Stimulated activated CD4-positive, alpha-beta T cell treated with anti-CD3 and anti-CD28 coated beads, Interleukin-12 subunit alpha, Interleukin-12 subunit beta, amount 100 ng/mL, for 48 hours (primary cell): ENCODE results near the gene DVL1.

Experiments
- DNase-seq, 3 donors: peaks; one replicate each; pipeline ENCODE4 v3.0.0-alpha.2; 2020; ENCODE audit warnings: low read depth in 2 of 3, low spot score in 1 of 3

Gene DVL1

GRCh38 chr1:1342061-1342562 is 7.1 kb downstream of the DVL1 start:
- no peak for DNase-seq

- no peak for DNase-seq
Observed at GRCh38 chr1:1341549-1342021, 7.6 kb downstream of the DVL1 start.

GRCh38 chr1:1340791-1341548 is 8.2 kb downstream of the DVL1 start:
- DNase-seq, result no peak

- DNase-seq, result no peak
Observed at GRCh38 chr1:1340185-1340584, 9.0 kb downstream of the DVL1 start.

GRCh38 chr1:1338278-1338677 is 10.9 kb downstream of the DVL1 start:
- no peak for DNase-seq

- peak; percentile 30 to 44 (median 37) for DNase-seq
Observed at GRCh38 chr1:1337793-1338147, 11.4 kb downstream of the DVL1 start.

- no peak for DNase-seq
Observed at GRCh38 chr1:1336931-1337792, 12.1 kb downstream of the DVL1 start.

GRCh38 chr1:1336446-1336845 is 12.8 kb downstream of the DVL1 start:
- no peak for DNase-seq

GRCh38 chr1:1335792-1336248 is 13.4 kb downstream of the DVL1 start:
- no peak for DNase-seq

GRCh38 chr1:1335283-1335682 is 13.9 kb downstream of the DVL1 start:
- no peak for DNase-seq

GRCh38 chr1:1334835-1335234 is 14.4 kb downstream of the DVL1 start:
- DNase-seq, result no peak

GRCh38 chr1:1333551-1334241 is 15.5 kb downstream of the DVL1 start:
- DNase-seq, result no peak

GRCh38 chr1:1332774-1333480 is 16.3 kb downstream of the DVL1 start:
- no peak for DNase-seq

GRCh38 chr1:1332031-1332755 is 17.0 kb downstream of the DVL1 start:
- DNase-seq, result no peak

- no peak for DNase-seq
Observed at GRCh38 chr1:1331068-1331965, 17.9 kb downstream of the DVL1 start, which contains the start of gene TAS1R3. TSS of gene TAS1R3 (plus strand) at chr1:1331280. CDS start at chr1:1331346, 66 bp downstream.

- DNase-seq, result no peak
Observed at GRCh38 chr1:1330366-1331067, 18.7 kb downstream of the DVL1 start.

GRCh38 chr1:1329304-1330210 is 19.7 kb downstream of the DVL1 start:
- no peak for DNase-seq
